HG03108 (cell line): ENCODE results near the gene LEKR1.
"Not testable (repeated sequence)": the region's sequence is repeated elsewhere in the genome, so short reads cannot be mapped to it uniquely, and the experiment has no call there.

Source experiments
- ATAC-seq: cut with Tn5 transposase; IDR thresholded peaks from one replicate; pipeline ENCODE4 v1.9.1; 2021; ENCODE audit warnings: moderate library complexity; ENCODE audit not compliant: unreplicated experiment

LEKR1 gene

DNA sequence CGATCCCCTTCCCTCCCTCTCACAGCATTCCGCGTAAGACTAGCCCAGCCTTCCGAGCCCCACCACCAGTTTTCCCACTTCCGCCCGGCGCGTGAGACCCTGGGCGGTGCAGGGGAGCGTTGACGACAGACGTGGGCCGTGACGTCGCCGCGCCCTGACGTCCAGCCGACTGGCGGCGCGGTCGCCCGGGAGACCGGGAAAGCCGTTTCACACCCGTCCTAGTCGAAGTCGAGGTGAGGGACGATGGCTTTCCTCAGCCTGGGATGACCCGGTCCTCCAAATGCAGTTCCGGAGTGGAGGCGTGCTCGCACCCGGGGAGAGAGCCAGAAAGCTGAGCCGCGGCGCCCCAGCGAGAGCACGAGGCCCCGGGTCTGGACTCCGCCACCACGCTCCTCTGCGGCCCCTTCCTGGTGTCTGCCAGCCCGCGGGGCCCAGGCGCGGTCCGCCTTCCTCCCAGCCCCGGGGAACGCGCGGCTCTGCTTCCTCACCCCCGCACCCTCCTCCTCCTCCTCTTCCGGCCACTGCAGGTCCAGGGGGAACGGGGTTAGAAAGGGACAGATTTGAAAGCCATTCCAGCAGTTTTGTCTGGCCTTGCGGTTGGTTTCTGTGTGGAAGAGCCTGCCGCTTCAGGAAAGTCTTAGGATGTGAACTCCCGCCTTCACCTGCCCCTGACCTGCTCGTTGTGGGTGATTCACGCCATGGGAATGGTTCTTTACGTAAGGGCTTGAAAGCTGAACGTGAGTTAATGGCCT lies at the start of gene LEKR1:
Gene LEKR1 (plus strand): TSS at position 210 of the 752 bp plus-strand sequence. CDS start 2,977 bp downstream, outside the sequence.
- ATAC-seq = peak; percentile 91

DNA sequence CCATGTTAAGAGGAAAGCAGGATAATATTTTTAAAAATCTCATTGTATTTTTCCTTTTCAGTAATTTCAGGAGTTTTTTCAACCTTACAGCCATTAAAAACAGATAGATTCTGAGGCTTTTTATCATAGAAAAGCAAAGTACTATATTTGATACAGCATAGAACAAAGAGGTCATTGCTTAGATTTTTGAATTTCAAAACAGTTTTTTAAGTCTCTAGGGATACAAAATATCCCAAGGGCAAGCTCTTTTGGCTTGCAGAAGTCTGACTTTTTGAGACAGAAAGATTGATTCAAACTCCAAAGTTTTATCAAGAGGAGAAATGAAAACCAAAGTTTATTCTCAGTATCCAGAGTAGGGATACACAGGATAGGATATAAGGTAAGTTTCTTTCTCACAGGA lies 49.3 kb upstream of the LEKR1 start:
- ATAC-seq = no peak

DNA sequence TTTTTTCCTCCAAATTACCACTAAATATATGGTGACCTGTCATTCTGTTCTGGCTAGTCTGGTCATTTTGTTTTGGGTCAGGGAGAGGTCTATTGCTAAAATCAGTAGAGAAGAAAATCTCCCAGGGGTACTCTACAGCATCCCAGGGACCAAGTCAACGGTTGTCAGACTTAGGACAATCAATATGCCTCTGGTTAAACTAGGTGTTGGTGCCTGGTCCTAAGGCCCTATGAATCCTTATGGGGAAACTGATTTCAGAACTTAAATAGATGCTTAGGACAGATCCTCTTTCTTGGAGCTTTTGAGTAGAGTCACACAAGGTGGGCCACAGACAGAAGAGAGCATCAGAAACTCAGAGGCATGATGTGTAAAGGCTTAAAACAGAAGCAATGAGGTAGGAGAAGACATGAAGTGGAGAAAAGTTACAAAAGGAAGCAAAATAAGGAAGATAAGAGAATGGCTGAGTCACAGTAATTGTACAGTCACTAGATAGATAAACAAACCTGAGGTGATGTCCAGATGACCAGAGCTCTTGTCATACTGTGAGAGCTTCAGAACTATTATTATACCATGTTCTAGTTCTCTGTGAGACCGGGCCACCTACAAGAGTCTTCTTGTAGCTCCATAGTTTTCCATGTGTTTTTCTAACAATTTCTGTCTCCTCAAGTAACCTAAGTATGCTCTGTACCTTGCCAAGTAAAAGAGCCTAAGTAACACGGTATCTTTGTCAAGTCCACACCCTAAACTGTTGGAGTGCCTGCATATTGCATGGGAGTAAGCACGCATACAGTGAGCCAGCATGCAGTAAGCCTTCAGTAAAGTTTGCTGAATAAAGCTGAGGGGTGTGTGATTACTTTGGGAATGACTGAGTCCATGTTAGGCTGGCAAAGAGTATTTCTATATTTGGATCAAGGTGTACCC lies 44.6 kb upstream of the LEKR1 start:
- no peak for ATAC-seq

DNA sequence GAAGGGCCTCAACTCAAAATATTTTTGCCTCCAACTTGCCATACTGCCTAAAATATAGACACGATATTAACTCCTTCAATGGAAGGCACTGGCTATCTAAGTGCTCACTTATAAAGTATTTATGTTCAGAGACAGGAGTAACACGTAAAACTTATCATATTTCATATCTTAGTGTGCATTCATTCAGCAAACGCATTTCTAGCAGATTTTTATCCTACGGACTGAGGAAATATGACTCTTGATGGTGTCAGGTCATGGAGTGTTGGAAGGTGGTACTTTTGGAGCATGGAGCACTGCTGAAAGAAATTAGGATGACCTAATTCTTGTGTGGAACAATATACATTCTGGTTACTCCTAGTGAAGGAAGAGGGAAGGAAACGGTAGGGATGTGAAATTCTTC lies 43.8 kb upstream of the LEKR1 start:
- ATAC-seq = no peak

DNA sequence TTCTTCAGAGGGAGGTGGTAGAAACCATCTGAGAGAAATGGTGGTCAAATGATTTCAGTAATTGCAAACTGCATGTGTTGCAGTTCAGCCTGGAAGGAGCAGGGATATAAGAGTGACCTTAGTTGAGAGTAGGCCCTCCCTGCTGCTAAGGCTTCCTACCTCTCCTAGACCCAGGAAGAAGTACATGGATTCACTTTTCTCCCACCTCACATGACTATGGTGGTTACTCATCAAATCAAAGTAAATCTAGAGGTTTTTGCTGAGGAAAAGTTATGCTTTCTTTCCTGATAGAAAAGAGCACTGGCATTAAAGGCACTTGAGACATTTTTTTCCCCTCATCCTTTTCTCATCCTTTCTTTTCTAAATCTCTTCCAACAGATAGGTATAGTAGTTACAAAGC lies 43.2 kb upstream of the LEKR1 start:
- no peak for ATAC-seq

DNA sequence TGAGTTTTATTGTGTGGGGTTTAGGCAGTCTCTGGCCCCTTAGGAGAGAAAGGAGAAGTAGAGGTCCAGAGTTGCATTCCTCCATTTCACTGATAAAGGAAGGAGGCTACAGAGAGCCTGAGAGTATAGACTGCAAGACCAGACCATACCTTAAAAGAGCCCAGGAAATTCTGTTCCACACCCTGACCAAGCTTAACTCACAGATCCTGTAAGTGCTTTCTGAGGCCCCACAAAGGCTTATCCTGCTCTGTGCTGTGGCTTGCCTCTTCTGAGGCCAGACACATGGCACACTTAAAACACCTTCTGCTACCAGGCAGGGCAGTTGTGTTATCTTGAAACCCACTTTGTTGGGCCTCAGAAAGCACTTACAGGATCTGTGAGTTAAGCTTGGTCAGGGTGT lies 39.2 kb upstream of the LEKR1 start:
- ATAC-seq = no peak

DNA sequence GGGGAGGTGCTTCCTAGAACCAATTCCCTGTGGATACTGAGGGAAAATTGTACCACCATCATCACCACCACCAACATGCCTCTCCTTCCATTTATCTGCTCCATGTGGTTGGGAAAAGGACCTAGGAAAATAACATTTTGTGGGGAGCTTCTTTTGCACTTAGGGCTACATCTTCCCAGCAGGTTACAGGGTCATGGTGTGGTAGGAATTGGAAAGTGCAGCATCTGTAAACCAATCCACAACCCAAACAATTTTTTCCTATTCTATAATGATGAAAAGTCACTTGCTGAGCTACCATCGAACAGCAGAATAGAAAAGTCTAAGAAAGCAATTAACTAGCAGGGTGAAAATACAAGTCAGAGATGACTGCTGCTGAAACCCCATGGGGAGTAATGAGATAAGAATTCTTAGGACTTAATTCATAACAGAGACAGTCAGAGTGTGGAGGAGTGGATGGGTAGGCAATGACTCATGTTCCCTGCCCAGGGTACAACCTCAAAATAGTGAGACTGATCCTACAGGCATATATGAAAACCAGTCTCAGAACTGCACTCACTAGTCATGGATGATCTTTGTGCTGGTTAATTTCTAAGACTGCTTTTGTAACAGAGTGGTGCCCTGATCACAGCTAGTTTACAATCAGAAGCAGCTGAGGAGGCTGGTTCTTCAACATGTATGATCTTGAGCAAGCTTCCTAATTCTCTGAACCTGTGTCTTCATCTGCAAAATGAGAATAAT lies 38.1 kb upstream of the LEKR1 start:
- no peak for ATAC-seq

DNA sequence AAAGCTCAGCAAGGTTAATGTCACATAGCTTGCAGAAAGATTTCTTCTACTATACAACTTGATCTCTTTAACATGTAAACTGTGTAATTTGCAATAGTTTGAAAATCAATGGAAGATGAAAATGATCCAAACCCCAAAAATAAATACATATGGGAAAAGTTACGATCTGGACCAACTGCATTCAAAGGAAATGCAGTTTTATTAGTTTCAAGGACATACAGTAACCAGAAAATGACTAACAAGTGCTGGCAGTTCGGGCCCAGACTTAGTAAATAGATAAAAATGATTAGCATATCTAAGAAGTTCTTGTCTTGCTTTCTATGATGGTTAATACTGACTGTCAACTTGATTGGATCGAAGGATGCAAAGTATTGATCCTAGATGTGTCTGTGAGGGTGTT lies 37.3 kb upstream of the LEKR1 start:
- no peak for ATAC-seq

DNA sequence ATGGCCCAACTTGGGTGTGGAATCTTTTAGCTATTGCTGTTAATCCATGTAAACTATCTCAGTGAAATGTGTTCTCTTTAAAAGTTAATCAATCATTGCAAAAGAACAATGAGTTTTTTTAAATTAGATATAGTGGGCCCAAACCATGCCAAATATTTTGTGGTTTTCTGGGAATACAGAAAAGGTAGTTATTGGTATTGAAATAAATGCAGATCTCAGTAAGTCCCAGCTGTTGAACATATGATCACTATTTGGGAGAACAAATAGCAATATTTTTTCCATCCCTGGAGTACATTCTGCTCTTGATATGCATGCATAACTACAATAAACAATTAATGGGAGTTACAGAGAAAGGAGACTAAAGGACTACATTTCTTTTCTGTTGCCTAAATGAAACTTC lies 36.0 kb upstream of the LEKR1 start:
- no peak for ATAC-seq

DNA sequence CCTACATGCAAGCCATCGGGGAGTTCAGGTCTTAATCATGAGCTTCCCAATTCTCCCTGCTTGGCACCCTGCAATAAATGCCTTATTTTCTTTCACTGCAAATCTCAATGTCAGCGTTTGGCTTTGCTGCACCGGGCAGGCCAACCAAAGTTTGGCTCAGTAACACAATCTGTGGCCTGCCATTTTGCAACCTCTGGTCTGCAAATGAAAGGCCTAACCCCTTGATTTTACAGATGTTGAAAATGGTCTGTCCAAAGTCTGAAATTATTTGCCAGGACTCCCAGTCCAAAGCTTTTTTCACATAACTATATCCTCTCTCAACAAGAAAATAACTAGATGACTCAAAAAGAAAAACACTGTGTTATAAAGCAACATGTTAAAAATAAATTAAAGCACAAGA lies 34.0 kb upstream of the LEKR1 start:
- no peak for ATAC-seq

DNA sequence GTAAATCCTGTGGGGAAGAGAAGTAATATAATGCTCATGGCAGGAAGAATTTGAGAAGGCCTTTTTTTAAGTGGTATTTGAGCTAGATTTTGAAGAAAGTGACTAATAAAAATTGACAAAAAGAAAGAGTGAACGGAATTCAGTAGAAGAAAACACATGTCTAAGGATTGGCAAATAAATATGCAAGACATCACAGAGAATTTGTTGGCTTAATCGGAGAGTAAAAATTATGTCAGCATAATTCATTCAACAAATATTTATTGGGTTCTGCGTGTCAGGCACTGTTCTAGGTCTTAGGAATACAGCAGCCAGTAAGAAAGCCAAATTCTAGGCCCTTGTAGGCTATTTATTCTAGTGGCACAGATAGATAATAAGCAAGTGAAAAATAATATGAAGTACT lies 33.6 kb upstream of the LEKR1 start:
- no peak for ATAC-seq

DNA sequence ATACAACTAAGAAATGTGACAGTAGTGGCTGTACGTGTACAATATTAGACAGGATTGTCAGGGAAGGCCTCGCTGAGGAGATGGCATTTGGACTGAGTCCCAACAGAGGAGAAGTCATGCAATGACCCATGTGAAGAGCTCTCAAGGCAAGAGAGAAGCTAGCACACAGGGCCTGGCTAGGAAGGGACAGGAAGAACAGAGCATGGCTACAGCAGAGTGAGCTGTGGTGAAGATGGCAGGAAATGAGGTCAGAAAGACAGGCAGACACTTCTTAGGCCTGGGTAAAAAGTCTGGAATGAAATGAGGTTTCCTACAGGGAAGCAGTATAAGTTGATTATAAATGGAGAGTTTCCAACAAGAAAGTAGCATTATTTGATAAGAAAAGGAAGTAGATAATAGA lies 33.2 kb upstream of the LEKR1 start:
- no peak for ATAC-seq

DNA sequence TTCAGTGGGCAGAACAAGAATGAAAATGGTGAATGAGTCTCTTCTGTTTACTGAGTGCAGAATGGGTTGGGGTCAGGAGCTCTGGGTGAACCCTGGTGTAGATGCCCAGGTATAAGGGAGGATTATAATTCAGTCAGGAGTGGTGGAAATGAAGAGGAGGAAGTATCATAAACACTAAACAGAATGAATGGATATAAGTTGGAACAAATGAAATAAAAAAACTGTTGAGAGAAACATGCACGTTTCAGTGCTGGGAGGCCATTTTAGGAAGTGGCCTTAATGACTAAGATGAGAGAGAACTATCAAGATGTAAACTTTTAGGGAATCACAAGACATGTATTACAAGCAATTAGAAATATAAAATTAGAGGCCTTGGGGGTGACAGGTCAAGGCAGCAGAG lies 32.8 kb upstream of the LEKR1 start:
- ATAC-seq = no peak

DNA sequence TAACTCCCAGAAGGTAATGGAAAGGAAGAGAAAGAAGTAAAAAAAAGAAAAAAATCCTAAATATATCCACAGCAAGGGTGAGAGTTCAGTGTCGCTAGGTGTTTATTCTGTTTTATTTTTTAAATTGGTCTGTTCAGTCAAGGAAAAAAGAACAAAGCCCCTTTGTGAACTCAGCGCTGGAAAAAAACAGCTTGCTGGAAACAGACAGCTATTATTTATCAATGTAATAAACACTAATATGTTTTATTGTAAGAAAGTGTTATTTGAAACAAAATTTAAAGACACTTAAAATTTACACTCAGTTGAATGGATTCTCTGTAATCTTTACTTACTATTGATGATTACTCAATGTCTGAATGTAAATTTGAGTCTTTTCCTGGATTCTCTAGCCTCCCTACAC lies 32.3 kb upstream of the LEKR1 start:
- no peak for ATAC-seq

DNA sequence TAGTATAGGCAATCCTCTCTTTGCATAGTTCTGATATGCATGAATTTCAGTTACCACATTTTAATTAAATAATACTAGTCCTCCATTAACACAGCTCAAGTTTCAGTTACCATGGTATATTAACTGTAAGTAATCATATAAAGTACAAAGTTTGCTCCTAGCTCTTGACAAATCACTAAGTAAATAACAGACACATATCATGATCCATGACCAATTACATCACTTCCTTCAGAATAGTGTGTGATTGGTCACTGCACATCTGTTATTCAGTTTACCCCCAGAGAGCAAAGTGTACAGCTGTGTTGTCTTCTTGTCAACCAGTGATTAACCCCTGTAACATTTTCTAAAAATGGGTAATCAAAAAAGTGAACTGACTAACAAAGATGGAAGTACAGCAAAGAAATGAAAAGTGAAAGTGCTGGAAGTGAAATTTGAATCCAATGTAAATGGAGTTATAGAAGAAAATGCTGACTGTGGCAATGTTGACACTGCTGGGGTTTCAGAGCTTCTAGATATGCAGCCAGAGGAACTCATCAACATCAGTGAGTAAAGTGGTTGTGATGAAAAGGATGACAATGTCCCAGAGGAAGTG lies 30.2 kb upstream of the LEKR1 start:
- ATAC-seq = no peak

DNA sequence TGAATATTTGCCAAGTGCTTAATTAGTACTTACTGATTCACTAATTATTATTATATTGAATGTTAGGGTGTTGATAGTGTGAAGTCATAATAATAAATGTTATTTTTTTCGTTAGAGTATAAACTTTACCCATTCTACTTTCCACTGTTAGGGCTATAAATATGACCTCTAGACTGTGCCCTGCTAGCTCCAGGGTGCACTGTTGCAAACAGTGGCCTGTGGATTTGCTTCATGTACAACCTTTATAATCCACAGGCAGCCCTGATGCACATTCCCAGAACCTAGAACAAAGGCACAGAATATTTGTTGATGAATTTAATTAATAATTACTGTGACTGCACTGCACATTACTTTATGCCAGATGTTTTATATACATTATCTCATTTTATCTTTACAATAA lies 28.8 kb upstream of the LEKR1 start:
- ATAC-seq = no peak

DNA sequence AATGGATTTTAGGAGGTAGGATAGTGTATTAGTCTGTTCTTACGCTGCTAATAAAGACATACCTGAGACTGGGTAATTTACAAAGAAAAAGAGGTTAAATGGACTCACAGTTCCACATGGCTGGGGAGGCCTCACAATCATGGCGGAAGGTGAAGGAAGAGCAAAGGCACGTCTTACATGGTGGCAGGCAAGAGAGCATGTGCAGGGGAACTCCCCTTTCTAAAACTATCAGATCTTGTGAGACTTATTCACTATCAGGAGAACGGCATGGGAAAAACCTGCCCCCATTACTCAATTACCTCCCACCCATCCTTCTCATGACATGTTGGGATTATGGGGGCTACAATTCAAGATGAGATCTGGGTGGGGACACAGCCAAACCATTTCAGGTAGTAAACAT lies 25.9 kb upstream of the LEKR1 start:
- ATAC-seq = not testable (repeated sequence)

DNA sequence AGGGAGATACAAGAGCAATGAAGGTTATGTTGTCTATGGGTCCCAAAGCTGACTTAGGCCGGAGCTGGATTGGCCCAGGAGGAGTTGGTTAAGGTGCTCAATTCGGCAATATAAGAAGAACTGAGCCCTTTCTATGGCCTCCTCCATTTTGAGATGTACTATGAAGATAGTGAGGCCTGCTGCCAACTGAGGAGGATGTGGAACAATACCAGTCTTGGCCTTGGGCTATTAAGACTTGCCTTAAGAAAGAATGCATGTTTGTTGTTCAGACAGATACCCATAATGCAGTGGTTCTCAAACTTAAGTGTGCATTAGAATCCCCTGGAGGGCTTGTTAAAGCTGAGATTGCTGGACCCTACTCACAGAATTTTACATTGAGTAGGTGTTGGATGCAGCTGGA lies 24.4 kb upstream of the LEKR1 start:
- no peak for ATAC-seq

DNA sequence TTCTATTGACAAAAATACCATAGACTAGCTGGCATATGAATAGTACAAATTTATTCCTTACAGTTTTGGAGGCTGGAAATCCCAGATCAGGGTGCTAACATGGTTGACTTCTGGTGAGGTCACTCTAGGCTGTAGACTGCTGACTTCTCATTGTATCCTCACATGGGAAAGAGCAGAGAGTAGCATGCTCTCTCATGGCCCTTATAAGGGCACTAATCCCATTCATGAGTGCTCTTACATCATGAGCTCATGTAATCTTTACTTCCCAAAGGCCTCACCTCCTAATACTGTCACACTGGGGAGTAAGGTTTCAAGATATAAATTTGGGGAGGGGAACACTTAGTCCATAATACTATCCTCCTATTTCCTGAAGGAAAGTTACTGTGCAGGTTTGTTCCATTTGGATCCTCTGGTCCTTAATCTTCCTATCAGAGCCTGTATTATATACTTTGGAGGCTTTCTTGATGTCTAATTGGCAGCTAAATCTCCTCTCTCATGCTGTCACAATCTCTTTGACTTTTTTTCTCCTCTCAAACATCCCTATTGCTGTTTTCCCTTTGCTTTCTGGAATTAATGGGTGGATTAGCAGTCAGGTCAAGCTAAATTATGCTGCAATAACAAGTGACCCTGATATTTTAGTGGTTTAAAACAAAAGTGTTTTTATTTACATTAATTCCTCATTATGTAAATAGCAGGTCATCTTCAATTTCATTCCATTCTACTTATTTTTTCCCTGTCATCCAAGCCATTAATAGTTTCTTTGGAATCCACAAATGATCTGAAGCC lies 23.1 kb upstream of the LEKR1 start:
- no peak for ATAC-seq

DNA sequence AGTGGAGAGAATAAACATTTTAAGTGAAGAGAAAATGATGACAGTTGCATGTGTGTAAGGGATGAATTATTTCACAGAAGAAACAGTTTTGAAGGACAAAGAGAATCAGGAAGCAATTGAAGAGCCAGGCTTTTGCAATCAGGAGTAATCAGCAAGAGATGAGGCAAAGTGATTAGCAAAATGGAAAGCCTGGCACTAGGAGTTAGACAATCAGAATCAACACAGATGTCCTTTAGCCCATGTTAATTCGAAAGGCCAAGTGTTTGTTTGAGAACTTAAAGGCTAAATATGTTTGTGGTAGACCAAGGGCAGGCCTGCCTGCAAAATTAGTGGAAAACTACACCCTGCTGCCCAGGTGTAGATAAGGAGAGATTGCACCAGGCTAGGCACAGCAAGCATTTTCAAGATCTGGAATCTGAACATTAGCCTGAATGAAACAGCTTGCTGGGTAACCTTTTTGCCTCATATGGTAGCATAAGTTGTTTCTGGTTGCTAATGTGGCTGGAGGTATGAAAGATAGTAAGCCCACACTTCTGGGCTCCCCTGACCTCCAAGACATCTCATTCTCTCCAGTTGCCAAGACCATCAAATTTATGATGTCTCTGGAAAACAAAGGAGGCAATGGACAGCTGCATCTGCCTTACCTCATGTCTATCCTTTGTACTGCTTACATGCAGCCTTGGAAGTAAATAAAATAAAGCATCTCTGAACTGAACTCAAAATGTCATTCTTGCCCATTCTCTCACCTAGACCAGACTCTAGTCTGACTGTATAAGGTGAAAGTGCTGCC lies 22.0 kb upstream of the LEKR1 start:
- no peak for ATAC-seq
